ENCODE measurements around the gene PRKAG2.

The PRKAG2 gene

DNA sequence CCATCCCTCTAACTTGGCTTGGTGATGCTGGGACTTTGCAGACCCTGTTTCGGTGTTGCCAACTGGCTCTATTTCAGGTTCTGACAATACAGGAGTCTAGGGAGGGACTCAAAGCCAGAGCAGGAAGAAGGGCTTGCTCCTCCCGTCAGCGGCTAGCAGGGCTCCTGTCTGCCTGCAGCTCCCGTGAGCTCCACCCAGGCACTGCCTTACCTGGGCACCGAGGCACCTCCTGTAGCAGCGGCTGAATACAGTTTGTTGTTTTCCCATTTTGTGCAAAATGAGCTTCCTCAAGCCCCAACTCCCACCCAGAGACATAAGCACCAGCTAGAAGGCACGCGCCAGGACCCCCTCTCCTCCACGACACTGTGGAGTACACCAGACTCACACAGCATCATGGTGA lies 287.9 kb downstream of the PRKAG2 start:
- Histone ChIP-seq H3K4me1 (ENCODE audit: control insufficient read depth in 1 of 2, insufficient read depth in 1 of 2, low read depth in 1 of 2, low read length in 1 of 2) (no peaks in the 10 kb centered on the region), H3K4me3 (ENCODE audit: low read depth in 1 of 2, low read length in 1 of 2) (no peak overlapping the region), H3K27ac (no peak overlapping the region), H3K27me3 (no peaks in the 10 kb centered on the region), H3K36me3 (no peaks in the 10 kb centered on the region), H3K9me3 (no peaks in the 10 kb centered on the region)
- TF ChIP-seq, protein P1, sequence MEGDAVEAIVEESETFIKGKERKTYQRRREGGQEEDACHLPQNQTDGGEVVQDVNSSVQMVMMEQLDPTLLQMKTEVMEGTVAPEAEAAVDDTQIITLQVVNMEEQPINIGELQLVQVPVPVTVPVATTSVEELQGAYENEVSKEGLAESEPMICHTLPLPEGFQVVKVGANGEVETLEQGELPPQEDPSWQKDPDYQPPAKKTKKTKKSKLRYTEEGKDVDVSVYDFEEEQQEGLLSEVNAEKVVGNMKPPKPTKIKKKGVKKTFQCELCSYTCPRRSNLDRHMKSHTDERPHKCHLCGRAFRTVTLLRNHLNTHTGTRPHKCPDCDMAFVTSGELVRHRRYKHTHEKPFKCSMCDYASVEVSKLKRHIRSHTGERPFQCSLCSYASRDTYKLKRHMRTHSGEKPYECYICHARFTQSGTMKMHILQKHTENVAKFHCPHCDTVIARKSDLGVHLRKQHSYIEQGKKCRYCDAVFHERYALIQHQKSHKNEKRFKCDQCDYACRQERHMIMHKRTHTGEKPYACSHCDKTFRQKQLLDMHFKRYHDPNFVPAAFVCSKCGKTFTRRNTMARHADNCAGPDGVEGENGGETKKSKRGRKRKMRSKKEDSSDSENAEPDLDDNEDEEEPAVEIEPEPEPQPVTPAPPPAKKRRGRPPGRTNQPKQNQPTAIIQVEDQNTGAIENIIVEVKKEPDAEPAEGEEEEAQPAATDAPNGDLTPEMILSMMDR (IDR thresholded peaks at IDR 0.05), result no peak

DNA sequence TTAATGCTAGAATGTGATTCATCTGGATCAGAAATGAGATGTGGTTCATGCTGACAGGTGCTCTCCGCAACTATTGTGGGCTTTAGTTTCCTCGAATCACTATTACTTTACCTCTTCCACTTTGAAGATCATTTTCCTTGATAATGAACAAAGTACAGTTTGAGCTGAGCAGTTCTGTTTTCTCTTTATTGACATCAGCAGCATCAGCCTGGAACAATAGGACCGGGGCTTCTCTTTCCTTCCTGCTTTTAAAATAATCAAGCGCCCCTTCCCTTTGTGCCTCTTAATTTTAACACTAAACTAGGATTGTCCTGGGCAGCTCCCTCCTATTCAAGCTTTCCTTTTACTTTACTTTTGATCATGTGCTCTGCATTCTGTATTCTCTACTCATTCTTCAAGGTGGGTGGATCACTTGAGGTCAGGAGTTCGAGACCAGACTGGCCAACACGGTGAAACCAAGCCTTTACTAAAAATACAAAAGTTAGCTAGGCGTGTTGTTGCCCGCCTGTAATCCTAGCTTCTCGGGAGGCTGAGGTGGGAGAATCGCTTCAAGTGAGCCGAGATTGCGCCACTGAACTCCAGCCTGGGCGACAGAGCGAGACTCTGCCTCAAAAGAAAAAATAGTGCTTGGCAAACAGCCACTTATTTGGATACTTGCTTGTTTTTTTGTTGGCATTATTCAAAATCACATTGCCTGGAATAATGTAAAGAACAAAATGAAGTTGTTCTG lies 290.2 kb downstream of the PRKAG2 start:
- TF ChIP-seq, protein P1 (IDR thresholded peaks at IDR 0.05), result no peak
- Histone ChIP-seq H3K27ac (no peak overlapping the region), H3K36me3 (no peaks in the 10 kb centered on the region), H3K4me1 (ENCODE audit: control insufficient read depth in 1 of 2, insufficient read depth in 1 of 2, low read depth in 1 of 2, low read length in 1 of 2) (no peaks in the 10 kb centered on the region), H3K27me3 (no peaks in the 10 kb centered on the region), H3K4me3 (ENCODE audit: low read depth in 1 of 2, low read length in 1 of 2) (no peak overlapping the region), H3K9me3 (no peaks in the 10 kb centered on the region)

DNA sequence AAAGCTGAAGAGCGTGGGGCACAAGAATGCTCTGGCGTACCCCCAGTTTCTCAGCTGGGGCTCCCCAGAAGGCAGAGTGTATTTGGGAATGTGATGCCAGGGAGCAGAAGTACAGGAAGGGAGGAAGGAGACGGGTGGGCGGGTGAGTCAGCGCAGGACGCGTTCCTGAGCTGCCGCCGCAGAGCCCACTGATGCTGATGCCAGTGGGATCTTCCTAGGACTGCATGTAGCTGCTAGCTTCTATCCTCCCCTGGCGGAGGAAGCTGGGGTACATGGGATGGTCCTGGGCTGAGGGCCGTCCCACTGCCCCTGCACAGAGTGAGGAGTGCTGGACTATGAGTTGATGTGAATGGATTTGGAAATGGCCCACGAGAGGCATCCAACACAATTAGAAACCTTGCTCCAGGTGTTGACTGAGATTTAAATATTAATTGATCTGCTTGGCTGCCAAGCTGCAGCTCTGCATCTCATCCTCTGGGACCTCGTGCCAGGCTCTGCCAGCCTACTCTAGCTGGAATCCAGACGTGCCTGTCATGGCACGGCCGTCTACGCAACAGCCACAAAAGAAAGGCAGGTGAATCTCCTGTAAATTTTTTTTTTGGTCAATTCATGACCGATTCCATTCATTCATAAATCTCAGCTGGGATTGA lies 291.0 kb downstream of the PRKAG2 start:
- Histone ChIP-seq H3K27me3 (no peaks in the 10 kb centered on the region), H3K36me3 (no peaks in the 10 kb centered on the region), H3K9me3 (no peaks in the 10 kb centered on the region), H3K4me3 (ENCODE audit: low read depth in 1 of 2, low read length in 1 of 2) (no peak overlapping the region), H3K27ac (no peak overlapping the region), H3K4me1 (ENCODE audit: control insufficient read depth in 1 of 2, insufficient read depth in 1 of 2, low read depth in 1 of 2, low read length in 1 of 2) (no peaks in the 10 kb centered on the region)
- TF ChIP-seq, protein P1 (IDR thresholded peaks at IDR 0.05), result no peak

DNA sequence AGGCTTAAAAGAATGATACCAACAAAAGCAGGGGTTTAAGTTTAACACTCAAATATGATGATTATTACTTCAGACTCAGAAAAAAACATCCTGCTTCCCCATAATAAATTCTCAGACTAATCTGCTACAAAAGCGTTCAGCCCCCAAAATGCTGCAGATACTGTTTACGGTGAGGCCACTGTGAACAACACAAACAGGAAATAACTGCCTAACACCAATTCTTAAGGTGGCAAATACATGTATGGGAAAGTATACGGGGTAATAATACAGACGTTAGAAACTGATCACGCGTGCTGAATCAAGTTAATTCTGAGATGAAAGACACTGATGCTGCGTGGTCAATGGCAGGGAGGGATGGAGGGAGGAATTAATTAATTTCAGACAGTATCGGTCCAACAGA lies 295.2 kb downstream of the PRKAG2 start:
- no peak overlapping the region for H3K27ac ChIP-seq
- TF ChIP-seq, protein P1 (IDR thresholded peaks at IDR 0.05), result no peak
- no peaks in the 10 kb centered on the region for H3K27me3 ChIP-seq
- no peaks in the 10 kb centered on the region for H3K36me3 ChIP-seq
- H3K4me1 ChIP-seq (ENCODE audit: control insufficient read depth in 1 of 2, insufficient read depth in 1 of 2, low read depth in 1 of 2, low read length in 1 of 2), result no peaks in the 10 kb centered on the region
- no peak overlapping the region for H3K4me3 ChIP-seq (ENCODE audit: low read depth in 1 of 2, low read length in 1 of 2)
- no peaks in the 10 kb centered on the region for H3K9me3 ChIP-seq

DNA sequence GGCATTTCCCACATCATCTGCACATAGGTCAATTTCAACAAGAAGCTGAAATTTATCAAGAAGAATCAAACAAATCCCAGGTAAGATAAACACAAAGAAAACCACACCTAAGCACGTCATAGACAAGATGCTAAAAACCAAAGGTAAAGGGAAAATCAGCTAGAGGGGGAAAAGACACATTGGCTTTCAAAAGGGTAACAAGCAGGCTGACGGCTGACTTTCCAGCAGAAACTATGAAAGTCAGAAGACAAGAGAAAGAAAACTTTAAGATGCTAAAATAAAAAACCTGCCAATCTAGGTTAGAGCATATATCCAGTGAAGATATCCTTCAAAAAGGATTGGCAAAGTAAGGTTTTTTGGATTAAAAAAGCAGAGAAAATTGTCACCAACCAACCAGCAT lies 297.3 kb downstream of the PRKAG2 start:
- Histone ChIP-seq H3K4me1 (ENCODE audit: control insufficient read depth in 1 of 2, insufficient read depth in 1 of 2, low read depth in 1 of 2, low read length in 1 of 2) (no peaks in the 10 kb centered on the region), H3K27me3 (no peaks in the 10 kb centered on the region), H3K36me3 (no peaks in the 10 kb centered on the region), H3K27ac (no peak overlapping the region), H3K9me3 (no peaks in the 10 kb centered on the region), H3K4me3 (ENCODE audit: low read depth in 1 of 2, low read length in 1 of 2) (no peak overlapping the region)
- TF ChIP-seq, protein P1 (IDR thresholded peaks at IDR 0.05), result no peak

All from neutrophil (primary cell).